ENCODE results near the gene JAZF1. TPM values are rescaled to one million over a fixed set of nuclear protein-coding genes. Genes with fewer than 3 reads are reported as not detected.

Gene JAZF1
- total RNA-seq, 1 donor from 2014 or later, result 3.1 TPM

DNA sequence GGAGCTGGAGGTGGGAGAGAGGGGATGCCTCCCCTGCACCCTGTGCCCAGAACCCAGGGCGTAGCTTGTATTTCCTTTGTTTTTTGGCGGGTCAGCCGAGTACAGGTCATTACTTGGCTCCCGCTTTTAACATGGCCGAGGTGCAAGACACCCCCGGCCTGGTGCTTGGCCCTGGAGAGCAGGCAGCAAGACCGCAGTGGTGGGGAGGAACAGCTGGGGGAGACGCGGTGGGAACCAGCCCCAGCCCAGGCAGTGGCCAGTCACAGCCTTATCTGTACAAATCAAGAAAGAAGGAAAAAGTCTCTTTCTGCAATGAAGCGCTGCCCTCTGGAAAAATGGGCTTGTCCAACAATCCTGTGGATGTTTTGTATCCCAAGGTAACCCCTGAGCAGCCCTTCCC lies 341.5 kb downstream of the JAZF1 start:
- H3K4me3 Mint-ChIP-seq, result no peak overlapping the region
- no peaks in the 10 kb centered on the region for H3K9me3 Mint-ChIP-seq
- no peaks in the 10 kb centered on the region for H3K27me3 Mint-ChIP-seq (ENCODE audit: low read depth)
- no peak overlapping the region for H3K27ac Mint-ChIP-seq (ENCODE audit: unreplicated experiment)
- TF ChIP-seq, protein P1, sequence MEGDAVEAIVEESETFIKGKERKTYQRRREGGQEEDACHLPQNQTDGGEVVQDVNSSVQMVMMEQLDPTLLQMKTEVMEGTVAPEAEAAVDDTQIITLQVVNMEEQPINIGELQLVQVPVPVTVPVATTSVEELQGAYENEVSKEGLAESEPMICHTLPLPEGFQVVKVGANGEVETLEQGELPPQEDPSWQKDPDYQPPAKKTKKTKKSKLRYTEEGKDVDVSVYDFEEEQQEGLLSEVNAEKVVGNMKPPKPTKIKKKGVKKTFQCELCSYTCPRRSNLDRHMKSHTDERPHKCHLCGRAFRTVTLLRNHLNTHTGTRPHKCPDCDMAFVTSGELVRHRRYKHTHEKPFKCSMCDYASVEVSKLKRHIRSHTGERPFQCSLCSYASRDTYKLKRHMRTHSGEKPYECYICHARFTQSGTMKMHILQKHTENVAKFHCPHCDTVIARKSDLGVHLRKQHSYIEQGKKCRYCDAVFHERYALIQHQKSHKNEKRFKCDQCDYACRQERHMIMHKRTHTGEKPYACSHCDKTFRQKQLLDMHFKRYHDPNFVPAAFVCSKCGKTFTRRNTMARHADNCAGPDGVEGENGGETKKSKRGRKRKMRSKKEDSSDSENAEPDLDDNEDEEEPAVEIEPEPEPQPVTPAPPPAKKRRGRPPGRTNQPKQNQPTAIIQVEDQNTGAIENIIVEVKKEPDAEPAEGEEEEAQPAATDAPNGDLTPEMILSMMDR (conservative IDR thresholded peaks at IDR 0.05), result no peak
- DNase-seq (ENCODE audit: low read depth, low spot score), result no peak
- H3K4me1 Mint-ChIP-seq, result peaks cover 9% of the 10 kb centered on the region
- H3K36me3 Mint-ChIP-seq (ENCODE audit: low read depth), result peaks cover 6% of the 10 kb centered on the region

DNA sequence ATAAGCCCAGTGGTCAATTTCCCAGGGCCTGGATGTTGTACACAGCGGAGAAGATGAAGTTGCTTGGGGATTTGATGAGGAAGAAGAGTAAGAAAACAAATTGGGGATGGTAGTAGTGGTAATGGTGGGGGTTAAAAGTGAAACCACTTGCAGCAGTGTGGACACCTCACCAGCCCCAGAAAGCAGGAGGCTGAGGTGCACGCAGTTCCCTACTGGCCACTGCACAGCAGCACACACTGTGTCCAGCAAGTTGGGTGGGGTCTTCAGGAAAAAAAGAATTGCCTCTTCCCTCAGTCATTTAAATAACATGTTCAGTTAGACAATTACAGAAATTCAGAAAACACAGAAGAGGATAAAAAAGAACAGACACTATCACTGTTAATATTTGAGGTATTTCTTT lies 344.1 kb downstream of the JAZF1 start:
- Mint-ChIP-seq H3K27ac (ENCODE audit: unreplicated experiment) (no peak overlapping the region), H3K4me1 (peaks cover 5% of the 10 kb centered on the region), H3K4me3 (no peak overlapping the region), H3K9me3 (no peaks in the 10 kb centered on the region), H3K36me3 (ENCODE audit: low read depth) (peaks cover 9% of the 10 kb centered on the region), H3K27me3 (ENCODE audit: low read depth) (no peaks in the 10 kb centered on the region)
- no peak for DNase-seq (ENCODE audit: low read depth, low spot score)
- TF ChIP-seq, protein P1 (conservative IDR thresholded peaks at IDR 0.05), result no peak

DNA sequence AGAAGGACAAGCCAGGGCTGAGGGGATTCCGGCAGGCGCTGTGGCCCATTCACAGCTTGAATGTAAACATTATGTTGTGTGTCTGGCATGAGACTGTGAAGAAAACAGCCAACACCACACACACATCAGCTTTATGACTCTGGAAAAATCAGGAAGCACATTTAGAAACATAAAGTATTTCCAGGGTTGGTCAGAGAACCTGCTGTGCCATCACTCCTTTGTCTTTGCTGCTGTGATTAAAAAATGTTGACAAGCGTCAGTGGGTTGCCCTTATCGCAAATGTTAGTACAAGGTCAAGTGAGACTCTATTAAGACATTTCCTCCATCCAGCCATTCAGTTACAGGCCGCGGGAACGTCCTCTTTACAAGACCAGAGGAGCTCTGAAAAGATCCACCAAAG lies 345.2 kb downstream of the JAZF1 start:
- Mint-ChIP-seq H3K27ac (ENCODE audit: unreplicated experiment) (no peak overlapping the region), H3K9me3 (no peaks in the 10 kb centered on the region), H3K27me3 (ENCODE audit: low read depth) (no peaks in the 10 kb centered on the region), H3K4me1 (peaks cover 5% of the 10 kb centered on the region), H3K36me3 (ENCODE audit: low read depth) (peaks cover 9% of the 10 kb centered on the region), H3K4me3 (no peak overlapping the region)
- TF ChIP-seq, protein P1 (conservative IDR thresholded peaks at IDR 0.05), result no peak
- DNase-seq (ENCODE audit: low read depth, low spot score), result no peak

DNA sequence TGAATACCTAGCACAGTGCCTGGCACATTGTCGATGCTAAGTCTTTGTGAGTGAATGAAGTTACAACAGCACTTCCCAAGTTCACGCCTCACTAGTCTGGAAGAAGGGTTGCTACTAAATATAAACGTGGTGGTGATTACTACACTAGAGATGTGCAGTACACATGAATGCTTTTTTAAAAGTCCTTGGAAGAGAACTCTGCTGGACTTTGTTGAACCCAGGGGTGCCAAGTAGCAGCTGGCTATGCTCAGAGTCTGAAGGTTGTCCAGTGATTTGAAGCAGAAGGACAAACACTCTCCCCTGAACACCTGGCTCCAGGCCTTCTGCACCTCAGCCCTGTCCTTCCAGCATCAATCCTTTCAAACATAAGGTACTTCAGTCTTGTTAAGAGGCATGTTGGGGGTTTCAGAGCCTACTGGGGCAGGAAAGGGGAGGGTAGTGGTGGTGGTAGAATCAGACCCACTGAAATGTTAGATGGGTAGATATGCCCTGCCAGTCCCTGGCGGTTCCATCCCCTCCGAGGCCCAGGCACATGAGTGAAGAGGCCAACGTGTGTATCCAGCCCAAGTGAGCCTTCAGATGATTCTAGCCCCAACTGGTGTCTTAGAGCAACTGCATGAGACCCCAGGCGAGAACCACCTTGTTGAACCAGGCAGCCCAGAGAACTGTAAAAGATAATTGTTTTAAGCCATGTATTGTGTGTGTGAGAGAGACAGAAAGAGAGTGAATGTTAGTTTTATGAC lies 346.2 kb downstream of the JAZF1 start:
- Mint-ChIP-seq H3K4me1 (peaks cover 5% of the 10 kb centered on the region), H3K9me3 (no peaks in the 10 kb centered on the region), H3K36me3 (ENCODE audit: low read depth) (peaks cover 9% of the 10 kb centered on the region), H3K27ac (ENCODE audit: unreplicated experiment) (no peak overlapping the region), H3K27me3 (ENCODE audit: low read depth) (no peaks in the 10 kb centered on the region), H3K4me3 (no peak overlapping the region)
- no peak for DNase-seq (ENCODE audit: low read depth, low spot score)
- TF ChIP-seq, protein P1 (conservative IDR thresholded peaks at IDR 0.05), result no peak

DNA sequence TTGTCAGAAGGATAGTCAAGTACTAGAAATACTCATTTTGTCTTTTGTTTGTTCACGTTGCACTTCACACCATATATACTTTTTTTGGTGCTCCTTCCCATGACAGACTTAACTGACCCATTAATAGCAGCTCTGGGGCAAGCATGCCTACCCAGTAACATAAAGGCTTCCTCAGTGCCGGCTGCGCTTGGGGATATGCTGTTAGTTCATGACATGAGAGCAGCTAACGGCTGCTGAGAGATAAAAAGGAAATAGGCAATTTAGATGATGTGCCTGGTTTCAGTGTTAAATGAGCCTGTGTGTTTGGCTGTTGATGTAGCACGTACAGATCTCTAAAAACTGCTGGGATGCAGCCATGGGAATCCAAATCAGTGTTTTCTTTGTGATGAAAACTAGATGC lies 354.2 kb downstream of the JAZF1 start:
- Mint-ChIP-seq H3K27me3 (ENCODE audit: low read depth) (no peaks in the 10 kb centered on the region), H3K4me1 (no peaks in the 10 kb centered on the region), H3K4me3 (no peak overlapping the region), H3K36me3 (ENCODE audit: low read depth) (peaks cover 2% of the 10 kb centered on the region), H3K27ac (ENCODE audit: unreplicated experiment) (no peak overlapping the region), H3K9me3 (no peaks in the 10 kb centered on the region)
- TF ChIP-seq, protein P1 (conservative IDR thresholded peaks at IDR 0.05), result no peak
- DNase-seq (ENCODE audit: low read depth, low spot score), result no peak
